ENCODE data around the gene HRAS.
A peak's percentile ranks its signal among the peaks of the same experiment; 100 is the strongest.
"Not testable (repeated sequence)": the region's sequence is repeated elsewhere in the genome, so short reads cannot be mapped to it uniquely, and the experiment has no call there.

Gene HRAS

DNA sequence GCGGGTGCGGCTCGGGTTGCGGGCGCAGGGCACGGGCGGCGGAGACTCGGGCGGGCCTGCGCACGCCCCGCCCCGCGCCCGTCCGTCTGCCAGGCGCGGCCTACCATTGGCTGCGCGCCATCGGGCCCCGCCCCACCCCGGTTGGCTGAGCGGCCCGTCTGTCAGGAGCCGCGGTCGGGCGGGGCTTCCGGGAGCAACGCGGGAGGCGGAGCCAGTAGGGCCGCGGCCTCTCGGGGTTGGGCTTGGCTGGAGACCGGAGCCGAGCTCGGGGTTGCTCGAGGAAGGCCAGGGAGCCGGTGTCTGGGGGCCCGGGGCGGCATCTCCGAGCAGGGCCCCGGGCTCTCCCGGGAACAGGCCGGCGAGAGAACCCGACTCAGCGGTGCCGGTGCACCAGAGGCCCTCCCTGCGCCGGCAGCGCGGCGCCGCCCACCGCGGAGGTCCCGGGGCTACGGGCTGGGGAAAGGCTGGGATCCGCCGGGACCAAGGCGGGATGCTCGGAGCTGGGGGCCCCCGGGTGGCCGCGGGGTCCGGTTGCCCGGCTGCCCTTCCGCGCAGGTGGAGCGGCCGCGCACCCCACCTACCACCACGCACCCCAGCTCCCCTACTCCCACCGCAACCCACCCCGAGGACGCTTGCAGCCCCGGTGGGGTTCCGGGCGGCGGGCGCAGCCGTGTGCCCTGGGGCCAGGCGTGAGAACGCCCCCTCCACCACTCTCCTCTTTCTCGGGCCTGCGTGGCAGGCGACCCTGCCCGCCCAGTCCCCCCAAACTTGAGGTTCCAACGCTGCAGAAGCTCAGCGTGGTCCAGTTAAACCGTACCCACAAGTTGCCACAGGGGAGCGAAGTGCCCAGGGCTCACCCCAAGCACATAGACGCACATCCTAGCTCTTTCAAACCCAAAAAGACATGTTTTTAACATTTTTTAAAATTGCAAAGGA, at the start of gene HRAS:
HRAS (minus strand) TSS at position 58 of the 936 bp plus-strand sequence.
- peak; percentile 60 for DNase-seq

DNA sequence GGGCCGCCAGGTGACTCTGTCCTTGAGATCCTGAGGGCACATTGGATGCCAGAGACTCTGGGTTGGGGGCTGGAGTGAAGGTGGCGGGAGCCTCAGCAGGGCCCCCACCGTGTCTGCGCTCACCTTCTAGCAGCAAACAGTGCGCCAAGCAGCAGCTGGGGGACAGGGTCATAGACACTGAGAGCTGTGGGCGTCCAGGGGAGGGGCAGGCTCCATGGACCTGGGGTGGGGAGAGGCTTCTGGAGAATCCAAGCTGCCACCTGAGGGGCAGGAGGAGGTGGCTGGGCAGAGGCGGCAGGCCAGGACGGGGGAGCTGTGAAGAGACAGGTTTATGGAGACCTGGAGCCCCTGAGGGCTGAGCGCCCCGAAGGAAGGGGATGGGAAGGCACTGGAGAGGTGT, 48.9 kb upstream of the HRAS start:
- no peak for DNase-seq

DNA sequence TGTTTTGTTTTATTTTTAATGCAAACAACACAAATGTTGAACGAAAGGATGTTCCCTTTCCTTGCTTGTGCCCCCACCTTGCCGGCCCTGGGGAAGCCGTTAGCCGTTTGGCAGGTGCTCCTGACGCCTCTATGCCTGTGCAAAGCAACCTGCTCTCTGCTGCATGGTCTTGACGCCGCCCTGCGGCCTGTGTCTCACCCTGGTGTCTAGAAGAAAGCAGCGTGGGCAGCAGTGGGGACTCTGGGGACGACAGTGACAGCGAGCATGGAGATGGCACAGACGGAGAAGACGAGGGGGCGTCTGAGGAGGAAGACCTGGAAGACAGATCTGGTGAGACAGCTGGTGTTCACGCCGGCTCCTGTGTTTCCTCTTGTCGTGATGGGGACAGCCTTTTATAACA, 46.4 kb upstream of the HRAS start:
- no peak for DNase-seq

DNA sequence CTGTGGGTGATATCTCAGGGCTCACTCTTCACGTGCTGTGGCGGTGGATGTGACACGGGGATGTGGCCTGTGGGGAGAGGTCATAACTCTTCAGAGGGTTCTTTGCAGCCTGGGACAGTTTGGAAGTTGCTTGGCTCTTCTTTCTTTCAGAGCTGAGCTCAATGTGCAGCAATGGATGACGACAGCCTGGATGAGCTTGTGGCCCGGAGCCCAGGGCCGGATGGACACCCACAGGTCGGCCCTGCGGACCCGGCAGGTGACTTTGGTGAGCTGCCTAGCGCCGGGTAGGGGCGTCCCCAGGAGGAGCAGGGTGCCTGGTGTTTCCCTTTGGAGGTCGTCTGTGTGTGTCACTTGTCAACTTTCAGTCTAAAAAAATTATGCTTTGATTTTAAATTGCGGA, 46.0 kb upstream of the HRAS start:
- DNase-seq: no peak

DNA sequence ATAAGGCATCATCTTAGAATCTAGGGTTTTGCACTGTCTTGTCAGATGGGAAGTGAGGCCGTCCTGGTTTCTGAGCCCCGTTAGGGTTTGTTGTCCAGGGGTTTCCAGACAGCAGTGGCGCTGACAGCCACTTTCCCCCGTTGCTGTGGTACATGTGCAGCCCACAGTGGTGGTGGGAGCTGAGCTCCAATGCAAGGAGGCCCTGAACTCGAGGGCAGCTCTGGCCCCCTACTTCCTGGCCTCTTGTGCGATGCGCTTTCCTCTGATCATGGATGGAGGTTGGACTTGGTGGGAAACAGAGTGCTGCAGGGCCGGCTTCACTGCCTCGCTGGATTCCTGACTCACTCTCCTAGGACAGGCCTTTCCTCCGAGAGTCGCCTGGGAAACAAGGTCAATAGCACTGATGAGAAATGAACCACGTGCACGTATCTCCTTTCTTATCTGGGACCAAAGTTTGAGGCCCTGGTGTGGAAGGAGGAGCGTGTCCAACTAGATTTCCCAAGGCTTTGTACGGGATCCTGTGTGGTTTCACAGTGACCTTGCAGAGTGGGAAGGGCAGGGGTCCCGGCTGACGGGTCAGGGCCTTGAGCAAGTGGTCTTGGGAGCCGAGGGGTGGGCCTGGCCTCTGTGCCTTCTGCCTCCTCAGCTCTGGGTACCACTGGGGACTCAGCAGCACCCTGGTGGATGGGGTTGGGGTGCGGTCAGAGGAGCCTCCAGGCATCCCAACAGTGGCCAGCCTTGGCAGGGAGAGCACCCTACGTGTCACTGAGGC, 44.6 kb upstream of the HRAS start:
- no peak for DNase-seq

DNA sequence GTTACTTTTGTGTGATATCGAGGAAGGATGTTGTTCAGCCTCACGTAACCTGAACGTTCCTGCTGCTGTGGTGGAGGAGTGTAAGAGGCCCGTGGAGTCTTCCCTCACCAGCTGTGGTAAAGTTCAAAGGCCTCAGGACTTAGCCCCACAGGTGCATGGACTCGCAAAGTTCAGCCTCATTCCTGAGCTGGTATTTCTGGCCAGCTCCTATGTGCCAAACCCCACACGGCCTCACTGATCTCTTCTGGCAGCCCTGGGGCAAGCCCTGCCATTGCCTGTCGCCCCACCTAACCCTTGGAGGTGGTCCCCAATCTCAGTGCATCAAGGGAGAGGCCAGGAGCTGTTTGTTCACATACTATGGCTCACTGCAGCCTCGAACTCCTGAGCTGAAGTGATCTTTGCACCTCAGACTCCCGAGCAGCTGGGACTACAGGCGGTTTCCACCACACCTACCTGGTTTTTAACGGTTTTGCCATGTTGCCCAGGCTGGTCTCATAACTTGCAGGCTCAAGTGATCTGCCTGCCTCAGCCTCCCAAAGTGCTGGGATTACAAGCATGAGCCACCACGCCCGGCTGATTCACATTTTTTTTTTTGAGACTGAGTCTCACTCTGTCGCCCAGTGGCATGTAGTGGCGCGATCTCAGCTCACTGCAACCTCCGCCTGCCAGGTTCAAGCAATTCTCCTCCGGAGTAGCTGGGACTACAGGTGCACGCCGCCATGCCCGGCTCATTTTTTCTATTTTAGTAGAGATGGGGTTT, 43.1 kb upstream of the HRAS start:
- DNase-seq: no peak

DNA sequence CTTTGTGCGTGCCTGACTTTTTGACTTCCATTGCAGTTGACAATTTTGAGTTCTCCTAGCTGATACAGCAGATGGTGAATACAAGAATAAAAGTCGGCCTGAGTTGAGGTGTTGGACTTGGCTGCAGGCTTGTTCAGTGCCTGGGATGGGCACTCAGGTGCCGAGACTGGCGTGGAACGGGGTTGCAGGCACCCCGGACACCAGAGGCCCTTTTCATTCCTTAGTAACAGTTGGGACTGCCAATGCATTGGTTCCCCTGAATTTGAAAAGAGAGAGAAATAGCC, 42.2 kb upstream of the HRAS start:
- DNase-seq: no peak

DNA sequence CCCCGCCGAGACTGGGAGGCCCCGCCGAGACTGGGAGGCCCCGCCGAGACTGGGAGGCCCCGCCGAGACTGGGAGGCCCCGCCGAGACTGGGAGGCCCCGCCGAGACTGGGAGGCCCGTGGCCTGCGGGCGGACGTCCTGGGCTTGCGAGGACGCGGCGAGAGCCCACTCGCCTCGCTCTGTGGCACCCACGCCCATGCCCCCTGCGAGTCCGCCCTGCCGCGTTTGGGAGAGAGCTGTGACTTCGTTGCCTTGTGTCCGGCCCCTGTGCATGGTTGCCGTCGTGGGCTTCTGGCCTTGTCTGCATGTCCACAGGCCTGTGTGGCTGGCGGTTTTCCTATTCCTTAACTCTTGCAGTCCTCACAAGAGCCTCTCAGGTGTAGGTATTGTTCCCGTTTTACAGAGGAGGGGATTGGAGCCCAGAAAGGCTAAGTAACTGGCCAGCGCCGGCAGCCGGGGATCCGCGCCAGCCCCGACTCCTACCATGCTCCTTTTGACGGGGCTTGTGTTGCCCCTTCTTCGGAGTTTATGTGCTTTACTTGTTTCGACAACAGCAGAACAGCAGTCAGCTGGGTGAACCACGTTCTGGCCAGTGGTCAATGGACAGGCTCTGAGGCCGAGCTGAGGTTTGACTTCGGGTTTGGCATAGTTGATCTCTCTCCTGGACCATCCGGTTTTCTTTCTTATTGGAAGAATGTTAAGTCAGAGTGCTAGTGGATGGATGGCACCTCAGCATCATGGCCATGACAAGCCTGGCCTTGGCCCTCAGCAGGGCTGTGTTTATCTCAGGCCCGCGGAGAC, 41.6 kb upstream of the HRAS start:
- no peak for DNase-seq

DNA sequence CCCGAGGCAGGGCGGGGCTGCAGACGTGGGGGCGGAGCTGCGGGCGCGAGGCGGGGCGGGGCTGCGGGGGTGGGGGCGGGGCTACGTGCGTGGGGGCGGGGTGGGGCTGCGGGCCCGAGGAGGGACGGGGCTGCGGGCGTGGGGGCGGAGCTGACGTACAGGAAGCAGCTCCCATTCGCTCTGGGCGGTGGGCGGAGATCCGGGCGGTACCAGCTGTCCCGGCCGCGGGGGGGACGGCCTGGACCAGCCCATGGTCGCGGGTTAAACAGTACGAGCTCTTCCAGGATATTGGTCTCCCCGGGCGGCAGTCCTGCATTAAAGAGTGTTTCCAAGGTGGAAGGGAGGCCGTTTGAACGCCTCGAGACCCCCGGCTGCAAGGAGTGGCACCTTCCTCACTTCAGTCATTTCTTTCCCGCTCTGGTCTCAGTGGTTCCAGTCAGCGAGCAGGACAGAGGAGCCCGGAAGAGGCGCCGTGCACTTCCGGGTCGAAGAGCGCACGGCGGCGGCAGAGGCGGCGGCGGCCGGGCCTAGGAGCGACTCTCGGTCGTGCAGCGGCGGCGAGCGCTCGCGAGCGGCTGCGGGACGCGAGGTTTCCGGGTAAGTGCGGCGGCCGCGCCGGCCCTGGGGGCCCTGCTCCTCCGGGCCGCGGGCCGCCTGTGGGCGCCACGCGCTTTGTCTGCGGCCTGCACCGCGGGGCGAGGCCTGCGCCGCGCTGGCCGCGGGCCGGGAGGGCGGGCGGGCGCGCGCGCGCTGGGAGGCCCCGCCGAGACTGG, 40.8 kb upstream of the HRAS start, which contains the start of gene PHRF1:
PHRF1 (plus strand) TSS at position 475 of the 773 bp plus-strand sequence. CDS start 5,043 bp downstream, outside the sequence.
- DNase-seq: peak; percentile 74

DNA sequence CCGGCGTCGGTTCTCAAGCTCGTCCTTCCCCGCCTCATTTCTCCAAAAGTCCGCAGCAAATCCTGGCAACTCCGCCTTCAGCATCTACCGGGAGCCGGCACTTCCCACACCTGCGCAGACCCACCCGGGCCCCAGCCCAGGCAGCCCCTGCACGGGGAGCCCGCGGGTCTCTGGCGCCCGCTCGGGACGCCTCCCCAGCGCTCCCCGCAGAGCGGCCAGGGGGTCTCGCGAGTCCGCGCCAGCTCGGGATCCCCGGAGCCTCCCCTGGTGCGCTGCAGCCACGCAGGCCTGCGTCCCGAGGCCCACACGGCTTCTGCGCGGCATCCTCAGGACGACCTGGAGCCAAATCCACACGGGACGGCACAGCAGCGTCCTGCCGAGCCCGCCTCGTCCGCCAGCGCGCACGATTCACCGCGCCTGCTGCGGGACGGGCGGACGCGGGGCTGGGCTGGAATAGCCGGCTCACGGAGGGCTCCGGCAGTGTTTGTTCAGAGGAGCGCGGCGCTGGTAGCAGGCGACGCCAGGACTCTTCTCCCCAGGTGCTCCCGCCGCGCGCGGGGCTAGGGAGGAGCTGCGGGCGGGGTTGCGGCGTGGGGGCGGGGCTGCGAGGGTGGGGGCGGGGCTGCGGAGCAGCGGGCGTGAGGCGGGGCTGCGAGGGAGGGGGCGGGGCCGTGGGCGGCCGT, 40.1 kb upstream of the HRAS start:
- no peak for DNase-seq

DNA sequence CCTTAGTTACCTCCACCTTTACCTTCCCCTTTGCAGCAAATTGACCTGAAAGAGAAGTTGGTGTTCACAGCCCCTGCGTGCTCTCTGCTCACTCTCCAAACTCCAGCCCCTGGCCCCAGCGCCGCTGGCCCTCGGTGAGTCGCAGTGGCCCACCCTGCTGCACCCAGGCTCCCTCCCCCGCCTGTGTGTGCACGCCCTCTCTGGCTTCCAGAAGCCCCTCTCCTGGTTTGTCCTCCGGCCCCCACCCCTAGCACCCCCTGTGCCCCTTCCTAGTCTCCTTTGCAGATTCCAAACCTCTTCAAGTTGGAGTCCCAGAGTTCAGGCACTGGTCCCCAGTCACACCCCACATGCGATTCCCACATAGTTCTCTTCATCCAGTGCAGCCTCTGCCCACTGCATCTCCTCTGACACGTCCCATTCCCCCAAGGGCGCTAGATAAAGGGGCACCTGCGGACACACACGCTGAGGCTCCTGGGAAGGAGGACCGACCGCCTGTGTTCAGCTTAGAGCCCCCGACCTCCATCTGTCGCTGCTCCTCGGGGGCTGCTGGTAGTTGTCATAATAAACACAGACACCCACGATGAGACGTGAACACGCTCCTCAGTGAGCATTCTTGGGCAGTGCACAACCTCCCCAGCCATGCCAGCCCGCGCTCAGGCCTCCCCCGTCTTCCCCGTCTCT, 39.4 kb upstream of the HRAS start:
- no peak for DNase-seq

DNA sequence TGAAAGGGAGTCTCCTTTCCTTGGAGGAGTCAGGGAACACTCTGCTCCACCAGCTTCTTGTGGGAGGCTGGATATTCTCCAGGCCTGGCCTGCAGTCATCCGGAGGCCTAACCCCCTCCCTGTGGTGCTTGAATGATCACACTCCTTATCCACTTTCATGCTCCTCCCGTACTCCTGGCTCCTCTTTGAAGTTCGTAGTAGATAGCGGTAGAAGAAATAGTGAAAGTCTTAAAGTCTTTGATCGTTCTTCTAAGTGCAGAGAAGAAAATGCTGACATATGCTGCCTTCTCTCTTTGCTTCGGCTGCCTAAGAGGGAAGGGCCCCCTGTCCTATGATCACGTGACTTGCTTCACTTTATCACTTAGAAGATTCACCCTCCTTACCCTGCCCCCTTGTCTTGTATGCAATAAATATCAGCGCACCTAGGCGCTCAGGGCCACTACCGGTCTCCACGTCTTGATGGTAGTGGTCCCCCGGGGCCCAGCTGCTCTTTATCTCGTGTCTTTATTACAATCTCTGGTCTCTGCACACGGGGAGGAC, 38.7 kb upstream of the HRAS start:
- DNase-seq: not testable (repeated sequence)

DNA sequence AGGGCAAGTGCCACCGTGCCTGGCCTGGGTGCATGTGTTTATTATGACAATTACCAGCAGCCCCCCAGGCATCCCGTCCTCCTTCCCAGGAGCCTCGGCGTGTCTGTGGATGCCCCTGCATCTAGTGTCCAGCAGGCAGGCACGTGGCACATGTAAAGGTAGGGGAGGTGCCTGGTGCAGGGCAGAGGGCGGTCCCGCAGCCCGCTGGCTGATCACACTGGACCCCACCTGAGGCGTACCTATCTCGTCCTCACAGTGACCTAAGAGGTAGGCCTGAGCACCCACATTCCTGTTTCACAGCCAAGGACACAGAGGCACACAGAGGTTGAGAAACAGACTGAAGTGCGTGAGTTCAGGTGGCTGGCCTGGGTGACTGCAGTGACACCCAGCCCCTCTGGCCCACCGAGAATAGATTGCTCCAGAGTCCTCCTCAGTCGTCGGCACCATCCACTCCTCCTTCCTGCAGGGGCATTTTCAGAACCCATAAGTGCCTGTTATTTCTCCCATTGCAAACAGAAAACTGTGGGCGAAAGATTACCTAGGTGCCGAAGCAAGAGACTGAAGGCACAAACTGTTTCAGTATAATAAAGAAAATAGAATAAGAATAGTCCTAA, 37.9 kb upstream of the HRAS start:
- no peak for DNase-seq

DNA sequence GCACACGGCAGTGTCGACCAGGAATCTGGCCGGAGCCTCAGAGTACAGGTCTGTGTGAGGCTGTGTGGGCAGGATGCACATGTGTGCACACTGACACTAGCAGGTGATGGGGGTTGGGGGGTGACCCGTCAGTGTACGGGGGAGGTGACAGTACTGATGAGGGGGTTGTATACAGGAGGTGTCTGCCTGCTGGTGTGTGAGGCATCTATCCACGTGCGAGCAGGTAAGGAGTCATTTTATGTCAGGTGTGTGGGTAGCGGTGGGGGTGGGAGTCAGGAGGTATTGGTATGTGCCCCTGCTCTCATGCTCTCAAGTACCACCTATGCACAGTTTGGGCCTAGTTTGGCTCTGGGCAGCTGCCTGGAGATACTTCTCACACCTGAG, 36.4 kb upstream of the HRAS start:
- DNase-seq: no peak

DNA sequence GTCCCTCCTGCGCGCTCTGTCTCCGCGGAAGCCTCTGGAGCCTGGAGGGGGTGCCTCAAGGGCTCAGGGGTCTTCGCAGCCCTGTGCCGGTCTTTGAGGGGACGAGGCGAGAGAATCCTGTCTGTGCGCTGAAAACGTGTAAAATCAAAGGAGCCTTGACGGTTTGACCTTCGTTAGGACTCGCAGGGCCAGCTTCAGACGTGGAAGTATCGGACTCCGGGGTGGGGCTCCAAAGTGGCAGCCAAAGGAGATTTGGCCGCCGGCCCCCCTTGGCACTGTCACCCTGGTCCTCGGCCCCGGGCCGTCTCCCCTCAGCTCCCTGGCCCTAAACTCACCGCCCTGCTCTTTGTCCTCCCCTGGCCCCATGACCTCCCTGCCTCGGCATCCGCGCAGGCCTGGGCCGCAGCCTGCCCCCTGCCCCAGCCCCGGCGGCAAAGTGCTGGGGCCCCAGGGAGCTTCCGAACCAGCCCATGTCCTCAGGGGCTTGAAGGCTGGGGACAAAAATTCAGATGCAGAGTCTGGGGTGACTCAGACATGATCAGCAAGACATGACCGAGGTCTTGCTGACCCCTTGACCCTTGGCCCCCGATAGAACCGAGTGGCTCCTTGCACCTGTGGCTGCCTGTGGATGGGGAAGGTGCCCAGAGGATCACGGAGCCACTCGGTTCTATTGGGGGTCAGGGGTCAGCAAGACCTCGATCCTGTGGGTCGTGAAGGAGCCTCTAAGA, 33.9 kb upstream of the HRAS start:
- no peak for DNase-seq

DNA sequence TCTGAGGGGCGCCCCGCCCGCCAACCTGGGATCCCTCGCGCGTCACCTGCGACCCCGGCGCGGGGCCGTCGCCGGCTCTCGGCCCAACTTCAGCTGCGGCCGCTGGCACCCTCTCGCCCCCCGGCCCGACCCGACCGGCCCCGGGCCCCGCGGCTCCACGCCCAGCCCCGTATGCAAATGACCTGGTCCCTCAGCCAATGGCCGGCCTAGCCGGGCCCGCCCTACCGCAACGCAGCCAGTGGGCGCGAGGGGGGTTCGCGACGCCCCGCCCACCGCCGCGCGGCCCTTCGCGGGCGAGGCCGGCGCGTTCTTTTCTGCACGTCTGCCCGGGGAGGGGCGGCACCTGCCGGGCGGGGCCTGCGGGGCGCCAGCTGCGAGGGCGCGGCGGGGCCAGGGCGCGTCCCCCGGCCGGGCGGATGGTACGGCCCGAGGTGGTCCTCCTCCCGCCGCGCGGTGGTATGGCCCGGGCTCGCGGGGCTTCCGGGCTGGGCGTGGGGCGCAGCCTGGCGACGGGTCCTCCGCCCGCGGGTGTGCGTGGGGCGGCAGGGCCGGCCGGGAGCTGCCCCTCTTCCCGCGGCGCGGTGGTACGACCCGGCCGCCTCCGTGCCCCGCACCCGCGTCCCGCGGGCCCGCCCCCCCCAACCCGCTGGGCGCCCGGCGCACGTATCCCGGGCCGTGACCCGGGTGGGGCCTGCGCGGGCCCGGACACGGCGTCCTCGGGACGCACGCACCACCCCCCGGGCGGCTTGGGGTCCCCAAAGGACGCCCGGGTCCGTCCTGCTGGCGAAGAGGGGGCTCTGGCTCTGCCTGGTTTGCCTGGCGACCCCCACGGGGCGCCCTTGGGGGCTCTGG, 33.2 kb upstream of the HRAS start:
- peak; percentile 31 for DNase-seq

DNA sequence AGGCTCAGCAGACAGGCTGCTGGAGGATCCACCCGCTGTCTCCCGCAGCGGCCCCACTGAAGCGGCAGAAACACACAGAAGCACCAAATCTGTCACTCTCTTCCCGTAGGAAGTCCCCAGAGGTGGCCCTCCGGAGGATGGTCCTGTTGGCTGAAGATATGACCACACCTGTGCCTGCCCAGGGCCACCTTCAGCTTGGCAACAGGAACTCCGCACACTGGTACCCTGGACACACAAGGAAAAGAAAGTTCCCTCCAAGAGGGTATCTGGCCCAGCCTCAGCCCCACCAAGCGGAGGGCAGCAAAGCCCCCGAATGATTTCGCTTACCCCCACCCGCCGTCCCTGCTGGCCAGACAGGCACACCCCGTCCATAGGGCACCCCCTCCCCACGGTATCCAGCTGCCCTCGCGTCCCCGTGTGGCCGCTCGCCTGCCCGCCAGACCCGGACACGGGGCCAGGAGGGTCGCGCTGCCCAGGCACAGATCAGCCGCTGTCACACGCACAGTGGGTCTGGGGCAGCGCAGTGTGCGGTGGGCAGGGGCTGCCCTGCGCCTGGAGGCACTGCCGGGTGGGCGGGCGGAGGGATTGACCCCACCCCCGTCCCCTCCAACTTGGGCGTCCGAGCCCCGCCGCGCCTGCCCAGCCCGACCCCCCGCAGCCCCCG, 32.4 kb upstream of the HRAS start:
- DNase-seq: no peak

Measured in GOT3 (cell line).